SK-N-SH (cell line): ENCODE measurements around the gene BIN2. TPM values are rescaled to one million over a fixed set of nuclear protein-coding genes. Genes with fewer than 3 reads are reported as not detected.
"Not testable (repeated sequence)": the region's sequence is repeated elsewhere in the genome, so short reads cannot be mapped to it uniquely, and the experiment has no call there.

Experiments
- CTCF ChIA-PET: fragments of 300-600, 350-600 bp; formaldehyde crosslinking; extraction: SDS; loops from one replicate; lab custom pipeline; 2021; lab: Yijun Ruan, JAX
- POLR2A ChIA-PET: fragments of 350-600 bp; sonication (Branson Sonifier 250); formaldehyde crosslinking; extraction: SDS; loops from one replicate; lab custom pipeline; 2020; ENCODE audit warnings: antibody characterized with exemption, inconsistent platforms; lab: Yijun Ruan, JAX
- DNase-seq: peaks from one replicate; pipeline ENCODE4 v3.0.0; 2012
- H2AFZ ChIP-seq: fragments of 200-600 bp; sonication (generic); 2 replicates; pipeline ENCODE4 v1.8.1; 2016; ENCODE audit warnings: antibody characterized with exemption, mild to moderate bottlenecking, low read depth
- H3F3A ChIP-seq: fragments of 200-600 bp; sonication (generic); replicated peaks from 2 replicates; pipeline ENCODE3; 2016; ENCODE audit warnings: antibody characterized with exemption, mild to moderate bottlenecking; ENCODE audit not compliant: insufficient read depth
- H3K27ac ChIP-seq, 2 experiments: fragments of 200-500 bp in 1 of 2; fragments of 200-600 bp in 1 of 2; sonication (Bioruptor generic) in 1 of 2; sonication (generic), shearing (Covaris generic) in 1 of 2; 2 replicates each; pipeline versions ENCODE4 v1.5.1 to v1.6.1; 2014 to 2016; ENCODE audit warnings: low read depth in 2 of 2, inconsistent platforms in 1 of 2, low read length in 1 of 2, mild to moderate bottlenecking in 1 of 2, mixed read lengths in 1 of 2
- H3K27me3 ChIP-seq: fragments of 200-600 bp; sonication (generic), shearing (Covaris generic); 2 replicates; pipeline ENCODE4 v1.6.1; 2016; ENCODE audit warnings: mixed run types; ENCODE audit not compliant: insufficient read depth
- H3K36me3 ChIP-seq, 2 experiments: fragments of 200-500 bp in 1 of 2; fragments of 200-600 bp in 1 of 2; sonication (Bioruptor generic) in 1 of 2; sonication (generic) in 1 of 2; replicated peaks in 1 of 2; 2 replicates each; pipeline versions ENCODE3 to v1.5.1; 2014 to 2016; ENCODE audit warnings: low read length in 1 of 2, mild to moderate bottlenecking in 1 of 2; ENCODE audit not compliant: insufficient read depth in 2 of 2, control insufficient read depth in 1 of 2
- H3K4me1 ChIP-seq, 2 experiments: fragments of 200-500 bp in 1 of 2; fragments of 200-600 bp in 1 of 2; sonication (Bioruptor generic) in 1 of 2; sonication (generic), shearing (Covaris generic) in 1 of 2; 2 replicates each; pipeline versions ENCODE4 v1.5.1 to v1.6.1; 2014 to 2016; ENCODE audit warnings: low read depth in 1 of 2, low read length in 1 of 2, mixed run types in 1 of 2; ENCODE audit not compliant: insufficient read depth in 2 of 2, control insufficient read depth in 1 of 2
- H3K4me2 ChIP-seq: fragments of 200-600 bp; sonication (generic), shearing (Covaris generic); 2 replicates; pipeline ENCODE4 v1.6.1; 2017; ENCODE audit warnings: mixed run types
- H3K4me3 ChIP-seq, 2 experiments: fragments of 200-500 bp in 1 of 2; fragments of 200-600 bp in 1 of 2; sonication (Bioruptor generic) in 1 of 2; sonication (generic), shearing (Covaris generic) in 1 of 2; 2 replicates each; pipeline versions ENCODE4 v1.5.1 to v1.8.1; 2014 to 2016; ENCODE audit warnings: low read depth in 2 of 2, inconsistent platforms in 1 of 2, low read length in 1 of 2, mild to moderate bottlenecking in 1 of 2, mixed read lengths in 1 of 2, moderate library complexity in 1 of 2
- H3K79me2 ChIP-seq: fragments of 200-600 bp; sonication (generic); 2 replicates; pipeline ENCODE4 v1.8.1; 2017; ENCODE audit warnings: mild to moderate bottlenecking; ENCODE audit not compliant: insufficient read depth
- H3K9ac ChIP-seq: fragments of 200-600 bp; sonication (generic); 2 replicates; pipeline ENCODE4 v1.6.1; 2017; ENCODE audit warnings: mixed run types
- H3K9me2 ChIP-seq: fragments of 200-600 bp; sonication (generic); 2 replicates; pipeline ENCODE4 v1.6.1; 2017; ENCODE audit warnings: mixed run types
- H3K9me3 ChIP-seq: fragments of 200-600 bp; sonication (generic); 2 replicates; pipeline ENCODE4 v1.6.1; 2017; ENCODE audit warnings: mixed run types, mild to moderate bottlenecking, moderate library complexity
- H4K20me1 ChIP-seq: fragments of 200-600 bp; sonication (generic); 2 replicates; pipeline ENCODE4 v1.6.1; 2017; ENCODE audit warnings: mild to moderate bottlenecking, mixed run types; ENCODE audit not compliant: insufficient read depth
- NFIC ChIP-seq: IDR thresholded peaks from 2 replicates; pipeline ENCODE4 v1.4.0; 2012; ENCODE audit warnings: borderline replicate concordance
- NRF1 ChIP-seq: IDR thresholded peaks from 2 replicates; pipeline ENCODE4 v1.6.1; 2012; ENCODE audit warnings: low read depth, mild to moderate bottlenecking, low read length
- RAD21 ChIP-seq: IDR thresholded peaks from 2 replicates; pipeline ENCODE4 v1.6.1; 2012; ENCODE audit warnings: mild to moderate bottlenecking, low read length
- RCOR1 ChIP-seq: fragments of 150-350 bp; IDR thresholded peaks from 2 replicates; pipeline ENCODE4 v1.6.1; 2017; ENCODE audit warnings: antibody characterized with exemption, low read length
- ZBTB33 ChIP-seq: IDR thresholded peaks from 2 replicates; pipeline ENCODE4 v1.4.0; 2012; ENCODE audit warnings: low read depth, borderline replicate concordance
- WGBS: methylation state at CpG from one replicate; pipeline ENCODE4 v1.1.6; 2017; ENCODE audit warnings: low lambda C conversion rate; 5-methylcytosine and 5-hydroxymethylcytosine counted together
- polyA plus RNA-seq, 3 experiments: library from polyadenylated mRNA; depleted of rRNA; stranded (reverse); fragments of >200 nt; gene quantifications; 2 replicates each; pipeline ENCODE4 v1.2.3, GENCODE V29; 2012

The BIN2 gene
- polyA plus RNA-seq, 1 of the 3 experiments (the other 2 are of a cell fraction) = not detected

DNA sequence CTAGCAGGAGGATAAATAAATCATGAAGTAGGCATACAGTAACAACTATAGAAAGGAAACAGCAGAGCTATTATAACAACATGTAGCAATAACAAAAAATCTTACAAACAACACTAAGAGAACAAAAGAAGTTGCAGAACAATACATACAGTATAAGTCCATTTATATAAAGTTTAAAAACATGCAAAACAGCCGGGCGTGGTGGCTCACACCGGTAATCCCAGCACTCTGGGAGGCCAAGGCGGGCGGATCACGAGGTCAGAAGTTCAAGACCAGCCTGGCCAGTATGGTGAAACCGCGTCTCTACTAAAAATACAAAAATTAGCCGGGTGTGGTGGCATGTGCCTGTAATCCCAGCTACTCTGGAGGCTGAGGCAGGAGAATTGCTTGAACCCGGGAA, 29.9 kb downstream of the BIN2 start:
- H3K36me3 ChIP-seq, H2AFZ ChIP-seq, H3K79me2 ChIP-seq, POLR2A ChIA-PET, H3K4me2 ChIP-seq, H3K9ac ChIP-seq, H3K27me3 ChIP-seq, H4K20me1 ChIP-seq, H3K27ac ChIP-seq, DNase-seq, H3K4me3 ChIP-seq, H3F3A ChIP-seq, H3K9me2 ChIP-seq, H3K9me3 ChIP-seq, H3K4me1 ChIP-seq: not testable (repeated sequence)
- WGBS = 93% methylated on average over 10 of the region's 10 CpGs
- CTCF ChIA-PET = interaction anchor here (3.0 kb wide), 1 partner anchor 47 kb away, joined by 9 read pairs; no protein-coding TSS in a partner anchor

GRCh38 chr12:51293696-51294095, 30.3 kb downstream of the BIN2 start:
- Histone ChIP-seq H3K36me3 (no peaks in the 10 kb centered on the region), H3K27me3 (no peaks in the 10 kb centered on the region), H3K27ac (no peak overlapping the region), H3K4me1 (no peaks in the 10 kb centered on the region), H3K4me2 (no peak overlapping the region)
- CTCF ChIA-PET = interaction anchor here (3.0 kb wide), 1 partner anchor 48 kb away, joined by 9 read pairs; no protein-coding TSS in a partner anchor
- POLR2A ChIA-PET = no interaction called here
- TF ChIP-seq RAD21 (no peak), NRF1 (no peak), RCOR1 (no peak), NFIC (no peak), ZBTB33 (no peak)
- TF ChIP-seq, all 33 proteins: peak for 0
- H3K9me3 ChIP-seq = no peaks in the 10 kb centered on the region
- H3K9ac ChIP-seq = no peak overlapping the region
- no peak for DNase-seq
- H3F3A ChIP-seq = peaks cover 3% of the 10 kb centered on the region
- no peak overlapping the region for H2AFZ ChIP-seq
- H3K9me2 ChIP-seq = no peaks in the 10 kb centered on the region
- no peaks in the 10 kb centered on the region for H4K20me1 ChIP-seq
- H3K79me2 ChIP-seq = no peaks in the 10 kb centered on the region
- no peak overlapping the region for H3K4me3 ChIP-seq

GRCh38 chr12:51291603-51292513, 32.1 kb downstream of the BIN2 start:
- H3K36me3 ChIP-seq, H3K79me2 ChIP-seq, DNase-seq, H3K27me3 ChIP-seq, H3K4me1 ChIP-seq, H3F3A ChIP-seq, H4K20me1 ChIP-seq, H2AFZ ChIP-seq, H3K4me2 ChIP-seq, H3K9ac ChIP-seq, H3K27ac ChIP-seq, H3K9me2 ChIP-seq, H3K4me3 ChIP-seq, H3K9me3 ChIP-seq, POLR2A ChIA-PET: not testable (repeated sequence)
- 88% methylated on average over 9 of the region's 9 CpGs for WGBS
- CTCF ChIA-PET = interaction anchor here (0.6 to 3.0 kb wide), 4 partner anchors 8 to 566 kb away, joined by 3 to 9 read pairs (median 3); no protein-coding TSS in a partner anchor
